ENCODE results near the gene DNAJC5G. TPM values are rescaled to one million over a fixed set of nuclear protein-coding genes. Genes with fewer than 3 reads are reported as not detected.

The DNAJC5G gene
- total RNA-seq, 1 donor from 2014 or later = not detected

GRCh38 chr2:27322766-27323595 lies 47.7 kb downstream of the DNAJC5G start, which contains the start of gene MPV17:
MPV17 (minus strand) TSS chr2:27323097; CDS start chr2:27322517, 580 bp downstream.
- peak within 1 kb of the TSS; percentile 90 for H3K27ac ChIP-seq
- intact Hi-C loops (cut with DNase I) = loop anchor here (2.0 kb wide), 3 partner anchors 34 to 106 kb away; partner anchors contain the start of genes EIF2B4, GTF3C2, NRBP1 and SNX17
- no peak for TF ChIP-seq CTCF (IDR thresholded peaks at IDR 0.05)

GRCh38 chr2:27323596-27324285 lies 48.5 kb downstream of the DNAJC5G start:
- Histone ChIP-seq H3K36me3 (peaks cover 23 to 27% of the 10 kb centered on the region in 2 donors), H3K27me3 (no peaks in the 10 kb centered on the region), H3K4me1 (peaks cover 0 to 14% of the 10 kb centered on the region in 2 donors), H3K27ac (peak overlapping the region; percentile 90), H3K4me3 (peak overlapping the region; percentile 65 to 77), H3K9me3 (no peaks in the 10 kb centered on the region)
- no peak for TF ChIP-seq CTCF (IDR thresholded peaks at IDR 0.05)
- DNase-seq (ENCODE audit: low spot score in 2 of 2) = no peak
- intact Hi-C loops (cut with DNase I) = loop anchor here (2.0 kb wide), 3 partner anchors 33 to 105 kb away; partner anchors contain the start of genes EIF2B4, GTF3C2, NRBP1 and SNX17

More at GRCh38 chr2:27322766-27323595, 47.7 kb downstream of the DNAJC5G start, which contains the start of gene MPV17:
- H3K4me1 ChIP-seq = peaks cover 0 to 14% of the 10 kb centered on the region in 2 donors
- peak within 1 kb of the TSS; percentile 65 to 77 for H3K4me3 ChIP-seq
- peak; percentile 74 to 93 for DNase-seq (ENCODE audit: low spot score in 2 of 2)
- H3K27me3 ChIP-seq = no peaks in the 10 kb centered on the region
- no peaks in the 10 kb centered on the region for H3K9me3 ChIP-seq
- H3K36me3 ChIP-seq = peaks cover 17 to 20% of the 10 kb centered on the region in 2 donors

DNA sequence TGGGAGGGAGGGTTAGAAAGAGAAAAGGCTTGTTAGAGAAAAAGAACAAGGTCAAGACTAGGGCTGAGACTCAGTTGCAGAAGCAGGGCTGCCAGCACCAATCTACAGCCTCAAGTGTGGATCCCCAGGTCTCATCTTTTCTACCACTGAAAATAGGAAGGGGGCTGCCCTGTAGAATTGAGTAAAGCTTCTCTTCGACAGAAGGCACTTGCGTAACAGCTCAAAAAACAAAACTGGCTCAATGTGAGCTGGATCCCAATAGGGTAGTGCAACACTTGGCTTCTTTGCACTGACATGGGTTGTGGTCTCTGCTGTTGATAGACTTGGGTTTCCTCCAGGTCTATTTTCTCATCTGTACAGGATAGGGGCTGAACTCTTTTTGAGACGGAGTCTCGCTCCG lies 49.5 kb downstream of the DNAJC5G start:
- intact Hi-C loops (cut with DNase I) = no loop called here
- Histone ChIP-seq H3K4me1 (peaks cover 0 to 14% of the 10 kb centered on the region in 2 donors), H3K27me3 (no peaks in the 10 kb centered on the region), H3K9me3 (no peaks in the 10 kb centered on the region), H3K4me3 (no peak overlapping the region), H3K27ac (no peak overlapping the region), H3K36me3 (peaks cover 32 to 37% of the 10 kb centered on the region in 2 donors)
- DNase-seq (ENCODE audit: low spot score in 2 of 2) = no peak
- no peak for TF ChIP-seq CTCF (IDR thresholded peaks at IDR 0.05)

Other genes with a start within 250 kb of the DNAJC5G start
- gene TMEM214, start 242.5 kb upstream of the DNAJC5G start, total RNA-seq = 74.1 TPM
- 2.1 TPM for gene AGBL5, start 223.8 kb upstream of the DNAJC5G start, total RNA-seq
- gene OST4, start 203.8 kb upstream of the DNAJC5G start, total RNA-seq = 158 TPM
- 301 TPM for gene EMILIN1, start 196.8 kb upstream of the DNAJC5G start, total RNA-seq
- 0.85 TPM for gene KHK, start 188.7 kb upstream of the DNAJC5G start, total RNA-seq
- 3.5 TPM for gene CGREF1, start 156.3 kb upstream of the DNAJC5G start, total RNA-seq
- not detected for gene ABHD1, start 151.6 kb upstream of the DNAJC5G start, total RNA-seq
- 116 TPM for gene PREB, start 140.8 kb upstream of the DNAJC5G start, total RNA-seq
- gene PRR30, start 136.0 kb upstream of the DNAJC5G start, total RNA-seq = not detected
- not detected for gene TCF23, start 126.4 kb upstream of the DNAJC5G start, total RNA-seq
- gene ATRAID, start 63.4 kb upstream of the DNAJC5G start, total RNA-seq = 284 TPM
- 85.7 TPM for gene SLC5A6, start 63.2 kb upstream of the DNAJC5G start, total RNA-seq
- 63.4 TPM for gene CAD, start 58.1 kb upstream of the DNAJC5G start, total RNA-seq
- 7.6 TPM for gene SLC30A3, start 12.4 kb upstream of the DNAJC5G start, total RNA-seq
- not detected for gene TRIM54, start 7.0 kb downstream of the DNAJC5G start, total RNA-seq
- gene UCN, start 33.0 kb downstream of the DNAJC5G start, total RNA-seq = not detected
- 239 TPM for gene MPV17, start 47.7 kb downstream of the DNAJC5G start, total RNA-seq
- 76.2 TPM for gene GTF3C2, start 81.3 kb downstream of the DNAJC5G start, total RNA-seq
- 34.8 TPM for gene EIF2B4, start 94.9 kb downstream of the DNAJC5G start, total RNA-seq
- 94.0 TPM for gene SNX17, start 95.2 kb downstream of the DNAJC5G start, total RNA-seq
- 17.7 TPM for gene ZNF513, start 105.3 kb downstream of the DNAJC5G start, total RNA-seq
- gene PPM1G, start 134.2 kb downstream of the DNAJC5G start, total RNA-seq = 24.7 TPM
- gene NRBP1, start 153.2 kb downstream of the DNAJC5G start, total RNA-seq = 42.1 TPM
- gene KRTCAP3, start 166.9 kb downstream of the DNAJC5G start, total RNA-seq = not detected
- gene IFT172, start 214.3 kb downstream of the DNAJC5G start, total RNA-seq = 204 TPM
- 18.1 TPM for gene FNDC4, start 219.8 kb downstream of the DNAJC5G start, total RNA-seq
- not detected for gene GCKR, start 221.4 kb downstream of the DNAJC5G start, total RNA-seq